ENCODE measurements around the gene PHOX2A.
A peak's percentile ranks its signal among the peaks of the same experiment; 100 is the strongest.

The PHOX2A gene

DNA sequence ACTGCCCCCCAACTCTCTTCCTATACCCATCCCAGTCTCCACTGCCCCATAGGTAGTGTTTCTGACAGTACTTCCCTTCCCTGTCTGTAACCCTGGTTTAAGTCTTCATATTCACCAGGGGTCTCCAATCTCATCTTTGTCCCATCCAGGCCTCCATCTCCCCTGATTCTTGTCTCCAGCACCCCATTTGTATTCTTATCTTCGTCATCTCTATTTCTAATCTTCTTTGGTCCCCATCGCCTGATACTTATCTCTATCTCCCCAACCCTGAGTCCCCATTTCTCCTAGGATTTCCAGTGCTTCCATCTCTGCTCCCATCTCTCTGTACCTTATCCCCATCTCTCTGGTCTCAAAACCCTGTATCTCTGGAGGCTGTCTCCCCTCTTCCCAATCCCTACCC, 1.8 kb downstream of the PHOX2A start:
- DNase-seq, result no peak
- peaks cover 15 to 18% of the 10 kb centered on the region in 2 experiments for H3K36me3 ChIP-seq (ENCODE audit: control insufficient read depth in 1 of 2, insufficient read depth in 2 of 2, low read depth in 1 of 2, low read length in 2 of 2)
- H2BK12ac ChIP-seq (ENCODE audit: low read length in 2 of 2), result no peak overlapping the region
- no peak overlapping the region for H2AFZ ChIP-seq (ENCODE audit: low read depth, low read length)
- no peak overlapping the region for H2BK15ac ChIP-seq (ENCODE audit: low read depth, poor library complexity, severe bottlenecking)
- peaks cover 61 to 72% of the 10 kb centered on the region in 2 experiments for H3K27me3 ChIP-seq (ENCODE audit: control insufficient read depth in 1 of 2, insufficient read depth in 1 of 2, low read length in 2 of 2)
- H3K23ac ChIP-seq (ENCODE audit: low read length in 2 of 2), result no peak overlapping the region
- no peak overlapping the region for H4K91ac ChIP-seq (ENCODE audit: low read length)
- no peak overlapping the region for H2BK5ac ChIP-seq (ENCODE audit: low read depth, low read length, poor library complexity, severe bottlenecking)
- H3K4ac ChIP-seq (ENCODE audit: low read depth in 1 of 2, low read length in 2 of 2), result no peak overlapping the region
- H4K8ac ChIP-seq (ENCODE audit: low read length), result no peak overlapping the region
- no peak overlapping the region for H2BK120ac ChIP-seq (ENCODE audit: low read depth, low read length)
- H3K27ac ChIP-seq (ENCODE audit: low read length, poor library complexity, severe bottlenecking), result no peak overlapping the region
- no peak overlapping the region for H3K14ac ChIP-seq (ENCODE audit: low read length in 2 of 2)
- H3K79me1 ChIP-seq (replicated peaks; ENCODE audit: low read length, poor library complexity, severe bottlenecking), result no peaks in the 10 kb centered on the region
- 91% methylated on average over 2 of the region's 2 CpGs for WGBS
- H2AK5ac ChIP-seq (ENCODE audit: low read length, severe bottlenecking), result no peak overlapping the region
- no peak overlapping the region for H3K4me2 ChIP-seq (ENCODE audit: low read length, poor library complexity, severe bottlenecking)
- H3K4me1 ChIP-seq (ENCODE audit: control insufficient read depth, insufficient read depth, low read depth, low read length), result peaks cover 39% of the 10 kb centered on the region
- H3K9me3 ChIP-seq (ENCODE audit: control insufficient read depth, low read length), result no peaks in the 10 kb centered on the region
- H3K4me3 ChIP-seq (ENCODE audit: insufficient read depth in 1 of 2, low read depth in 1 of 2, low read length in 2 of 2), result no peak overlapping the region
- H3K9ac ChIP-seq (ENCODE audit: low read length), result no peak overlapping the region
- no peak overlapping the region for H3K18ac ChIP-seq (ENCODE audit: low read depth in 1 of 2, low read length in 2 of 2)

DNA sequence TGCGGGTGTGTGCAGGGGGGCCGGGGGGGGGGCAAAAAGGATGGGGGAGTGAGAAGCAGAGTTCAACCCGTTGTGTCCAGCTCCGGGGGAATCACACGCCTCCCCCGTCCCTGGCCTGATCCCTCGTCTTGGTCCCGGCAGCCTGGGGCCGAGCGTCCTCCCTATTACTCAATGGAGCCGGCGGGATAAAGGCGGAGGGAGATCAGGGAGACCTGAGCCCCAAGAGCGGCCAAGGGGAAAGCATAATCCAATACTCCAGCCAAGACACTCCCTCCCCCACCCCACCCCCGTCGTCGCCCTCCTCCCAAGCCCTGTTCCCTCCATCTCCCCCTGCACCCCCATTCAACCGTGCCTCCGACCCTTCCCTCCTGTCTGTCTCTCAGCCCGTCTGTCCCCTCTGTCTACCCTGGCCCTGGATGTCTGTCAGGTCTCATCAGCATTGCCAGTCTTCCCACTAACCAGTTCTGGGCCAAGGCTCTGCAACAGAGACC, 2.6 kb downstream of the PHOX2A start:
- no peak overlapping the region for H3K4me3 ChIP-seq (ENCODE audit: insufficient read depth in 1 of 2, low read depth in 1 of 2, low read length in 2 of 2)
- H2BK5ac ChIP-seq (ENCODE audit: low read depth, low read length, poor library complexity, severe bottlenecking), result no peak overlapping the region
- H2BK12ac ChIP-seq (ENCODE audit: low read length in 2 of 2), result no peak overlapping the region
- no peaks in the 10 kb centered on the region for H3K79me1 ChIP-seq (replicated peaks; ENCODE audit: low read length, poor library complexity, severe bottlenecking)
- DNase-seq, result no peak
- H3K4me2 ChIP-seq (ENCODE audit: low read length, poor library complexity, severe bottlenecking), result no peak overlapping the region
- H3K4ac ChIP-seq (ENCODE audit: low read depth in 1 of 2, low read length in 2 of 2), result no peak overlapping the region
- no peak overlapping the region for H3K27ac ChIP-seq (ENCODE audit: low read length, poor library complexity, severe bottlenecking)
- no peak overlapping the region for H3K18ac ChIP-seq (ENCODE audit: low read depth in 1 of 2, low read length in 2 of 2)
- no peak overlapping the region for H2BK120ac ChIP-seq (ENCODE audit: low read depth, low read length)
- no peak overlapping the region for H3K14ac ChIP-seq (ENCODE audit: low read length in 2 of 2)
- H3K4me1 ChIP-seq (ENCODE audit: control insufficient read depth, insufficient read depth, low read depth, low read length), result peaks cover 41% of the 10 kb centered on the region
- WGBS, result 40% methylated on average over 20 of the region's 20 CpGs
- peaks cover 22 to 23% of the 10 kb centered on the region in 2 experiments for H3K36me3 ChIP-seq (ENCODE audit: control insufficient read depth in 1 of 2, insufficient read depth in 2 of 2, low read depth in 1 of 2, low read length in 2 of 2)
- no peak overlapping the region for H2AK5ac ChIP-seq (ENCODE audit: low read length, severe bottlenecking)
- H2AFZ ChIP-seq (ENCODE audit: low read depth, low read length), result no peak overlapping the region
- H3K23ac ChIP-seq (ENCODE audit: low read length in 2 of 2), result no peak overlapping the region
- H4K8ac ChIP-seq (ENCODE audit: low read length), result no peak overlapping the region
- no peak overlapping the region for H4K91ac ChIP-seq (ENCODE audit: low read length)
- H3K27me3 ChIP-seq (ENCODE audit: control insufficient read depth in 1 of 2, insufficient read depth in 1 of 2, low read length in 2 of 2), result peaks cover 53 to 64% of the 10 kb centered on the region in 2 experiments
- H3K9me3 ChIP-seq (ENCODE audit: control insufficient read depth, low read length), result no peaks in the 10 kb centered on the region
- no peak overlapping the region for H3K9ac ChIP-seq (ENCODE audit: low read length)
- no peak overlapping the region for H2BK15ac ChIP-seq (ENCODE audit: low read depth, poor library complexity, severe bottlenecking)

- WGBS, result 31% methylated on average over 44 of the region's 44 CpGs
- H3K9me3 ChIP-seq (ENCODE audit: control insufficient read depth, low read length), result no peaks in the 10 kb centered on the region
- H4K8ac ChIP-seq (ENCODE audit: low read length), result no peak overlapping the region
Observed at GRCh38 chr11:72240461-72241290, 3.3 kb downstream of the PHOX2A start.

DNA sequence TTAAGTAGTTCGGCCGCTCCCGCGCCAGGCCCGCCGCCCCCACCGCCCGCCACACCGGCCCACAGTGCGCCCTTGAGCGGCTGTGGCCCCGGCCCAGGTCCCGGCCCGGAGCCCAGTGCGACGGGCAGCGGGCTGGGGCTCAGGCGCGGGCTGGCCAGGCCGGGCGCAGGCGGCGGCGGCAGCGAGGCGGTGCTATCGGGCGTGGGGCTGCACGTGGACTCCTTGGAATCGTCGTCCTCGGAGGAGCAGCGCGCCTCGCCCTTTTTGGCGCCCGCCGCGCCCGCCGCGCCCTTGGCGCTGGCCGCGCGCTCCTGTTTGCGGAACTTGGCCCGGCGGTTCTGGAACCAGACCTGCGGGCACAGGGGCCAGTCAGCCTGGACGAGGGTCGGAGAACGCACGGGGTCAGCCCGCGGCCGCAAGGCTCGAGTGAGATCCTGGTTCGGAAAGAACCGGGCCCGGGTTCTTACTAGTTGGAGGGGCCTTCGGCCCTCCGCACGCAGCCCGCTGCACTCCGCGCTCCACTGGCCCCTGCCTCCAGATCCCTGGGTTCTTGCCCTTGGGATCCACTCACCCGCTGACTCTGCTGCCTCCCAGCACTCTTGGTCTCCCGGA, 4.0 kb downstream of the PHOX2A start:
- Histone ChIP-seq H3K14ac (ENCODE audit: low read length in 2 of 2) (no peak overlapping the region), H2AFZ (ENCODE audit: low read depth, low read length) (no peak overlapping the region), H2BK15ac (ENCODE audit: low read depth, poor library complexity, severe bottlenecking) (peak overlapping the region; percentile 75), H2BK120ac (ENCODE audit: low read depth, low read length) (peak overlapping the region; percentile 42), H3K9me3 (ENCODE audit: control insufficient read depth, low read length) (no peaks in the 10 kb centered on the region), H3K36me3 (ENCODE audit: control insufficient read depth in 1 of 2, insufficient read depth in 2 of 2, low read depth in 1 of 2, low read length in 2 of 2) (peaks cover 34 to 37% of the 10 kb centered on the region in 2 experiments), H2AK5ac (ENCODE audit: low read length, severe bottlenecking) (no peak overlapping the region), H3K4me3 (ENCODE audit: insufficient read depth in 1 of 2, low read depth in 1 of 2, low read length in 2 of 2) (peak overlapping the region; percentile 33 to 55), H2BK12ac (ENCODE audit: low read length in 2 of 2) (no peak overlapping the region), H3K4me1 (ENCODE audit: control insufficient read depth, insufficient read depth, low read depth, low read length) (peaks cover 42% of the 10 kb centered on the region), H4K8ac (ENCODE audit: low read length) (no peak overlapping the region), H3K9ac (ENCODE audit: low read length) (peak overlapping the region; percentile 50), H3K27ac (ENCODE audit: low read length, poor library complexity, severe bottlenecking) (no peak overlapping the region), H3K79me1 (replicated peaks; ENCODE audit: low read length, poor library complexity, severe bottlenecking) (peaks cover 3% of the 10 kb centered on the region), H3K27me3 (ENCODE audit: control insufficient read depth in 1 of 2, insufficient read depth in 1 of 2, low read length in 2 of 2) (peaks cover 40 to 51% of the 10 kb centered on the region in 2 experiments), H3K18ac (ENCODE audit: low read depth in 1 of 2, low read length in 2 of 2) (peak overlapping the region; percentile 14 to 59), H3K4ac (ENCODE audit: low read depth in 1 of 2, low read length in 2 of 2) (peak overlapping the region in 1 of 2 experiments; percentile 47), H4K91ac (ENCODE audit: low read length) (peak overlapping the region; percentile 12), H2BK5ac (ENCODE audit: low read depth, low read length, poor library complexity, severe bottlenecking) (no peak overlapping the region), H3K4me2 (ENCODE audit: low read length, poor library complexity, severe bottlenecking) (peak overlapping the region; percentile 33), H3K23ac (ENCODE audit: low read length in 2 of 2) (no peak overlapping the region)
- WGBS, result 4% methylated on average over 57 of the region's 69 CpGs
- no peak for DNase-seq

More at GRCh38 chr11:72240461-72241290, 3.3 kb downstream of the PHOX2A start:
- Histone ChIP-seq H3K4me1 (ENCODE audit: control insufficient read depth, insufficient read depth, low read depth, low read length) (peaks cover 42% of the 10 kb centered on the region), H3K27me3 (ENCODE audit: control insufficient read depth in 1 of 2, insufficient read depth in 1 of 2, low read length in 2 of 2) (peaks cover 47 to 58% of the 10 kb centered on the region in 2 experiments), H3K9ac (ENCODE audit: low read length) (peak overlapping the region; percentile 50), H3K4me3 (ENCODE audit: insufficient read depth in 1 of 2, low read depth in 1 of 2, low read length in 2 of 2) (peak overlapping the region in 1 of 2 experiments; percentile 55), H3K79me1 (replicated peaks; ENCODE audit: low read length, poor library complexity, severe bottlenecking) (no peaks in the 10 kb centered on the region), H3K23ac (ENCODE audit: low read length in 2 of 2) (no peak overlapping the region), H2AFZ (ENCODE audit: low read depth, low read length) (no peak overlapping the region), H3K27ac (ENCODE audit: low read length, poor library complexity, severe bottlenecking) (no peak overlapping the region), H3K14ac (ENCODE audit: low read length in 2 of 2) (no peak overlapping the region), H2AK5ac (ENCODE audit: low read length, severe bottlenecking) (no peak overlapping the region), H3K4ac (ENCODE audit: low read depth in 1 of 2, low read length in 2 of 2) (no peak overlapping the region), H3K36me3 (ENCODE audit: control insufficient read depth in 1 of 2, insufficient read depth in 2 of 2, low read depth in 1 of 2, low read length in 2 of 2) (peaks cover 27 to 30% of the 10 kb centered on the region in 2 experiments), H2BK15ac (ENCODE audit: low read depth, poor library complexity, severe bottlenecking) (no peak overlapping the region), H4K91ac (ENCODE audit: low read length) (no peak overlapping the region), H3K4me2 (ENCODE audit: low read length, poor library complexity, severe bottlenecking) (peak overlapping the region; percentile 33), H3K18ac (ENCODE audit: low read depth in 1 of 2, low read length in 2 of 2) (no peak overlapping the region), H2BK120ac (ENCODE audit: low read depth, low read length) (no peak overlapping the region), H2BK12ac (ENCODE audit: low read length in 2 of 2) (no peak overlapping the region), H2BK5ac (ENCODE audit: low read depth, low read length, poor library complexity, severe bottlenecking) (no peak overlapping the region)
- no peak for DNase-seq
